GM19397 (cell line): Measurements from ENCODE around the gene LDLRAD4.

Experiments used
- ATAC-seq: cut with Tn5 transposase; IDR thresholded peaks from one replicate; pipeline ENCODE4 v1.9.1; 2021; ENCODE audit warnings: mild to moderate bottlenecking, moderate library complexity; ENCODE audit not compliant: unreplicated experiment

LDLRAD4 gene

GRCh38 chr18:13420969-13421686 lies 202.6 kb downstream of the LDLRAD4 start:
- no peak for ATAC-seq

GRCh38 chr18:13422541-13423147 lies 204.1 kb downstream of the LDLRAD4 start:
- ATAC-seq, result no peak

- no peak for ATAC-seq
Observed at GRCh38 chr18:13423352-13423751, 204.8 kb downstream of the LDLRAD4 start.

- no peak for ATAC-seq
Observed at GRCh38 chr18:13424363-13424762, 205.8 kb downstream of the LDLRAD4 start.

- no peak for ATAC-seq
Observed at GRCh38 chr18:13425357-13426091, 207.0 kb downstream of the LDLRAD4 start.

GRCh38 chr18:13427354-13427753 lies 208.8 kb downstream of the LDLRAD4 start:
- no peak for ATAC-seq

- ATAC-seq, result no peak
Observed at GRCh38 chr18:13428319-13428718, 209.8 kb downstream of the LDLRAD4 start.

GRCh38 chr18:13429016-13429415 lies 210.5 kb downstream of the LDLRAD4 start:
- ATAC-seq, result no peak

- no peak for ATAC-seq
Observed at GRCh38 chr18:13429884-13430510, 211.4 kb downstream of the LDLRAD4 start.

GRCh38 chr18:13430663-13431062 lies 212.1 kb downstream of the LDLRAD4 start:
- ATAC-seq, result no peak

GRCh38 chr18:13431886-13432285 lies 213.3 kb downstream of the LDLRAD4 start:
- ATAC-seq, result no peak

GRCh38 chr18:13433125-13433524 lies 214.6 kb downstream of the LDLRAD4 start:
- no peak for ATAC-seq

GRCh38 chr18:13433685-13434084 lies 215.1 kb downstream of the LDLRAD4 start:
- ATAC-seq, result no peak

GRCh38 chr18:13434854-13435253 lies 216.3 kb downstream of the LDLRAD4 start:
- no peak for ATAC-seq

GRCh38 chr18:13435586-13436333 lies 217.2 kb downstream of the LDLRAD4 start:
- no peak for ATAC-seq

- ATAC-seq, result no peak
Observed at GRCh38 chr18:13436576-13436975, 218.0 kb downstream of the LDLRAD4 start.

GRCh38 chr18:13437034-13437433 lies 218.5 kb downstream of the LDLRAD4 start:
- ATAC-seq, result no peak

- no peak for ATAC-seq
Observed at GRCh38 chr18:13437796-13438506, 219.4 kb downstream of the LDLRAD4 start.

- no peak for ATAC-seq
Observed at GRCh38 chr18:13438507-13439056, 220.0 kb downstream of the LDLRAD4 start.

- ATAC-seq, result no peak
Observed at GRCh38 chr18:13439461-13439860, 220.9 kb downstream of the LDLRAD4 start.
